OCI-LY7 (cell line): ENCODE data around the gene PAK4. TPM values are rescaled to one million over a fixed set of nuclear protein-coding genes. Genes with fewer than 3 reads are reported as not detected.

ENCODE experiments used
- BruUV-seq: library from RNA; stranded (reverse); fragments of 400-500 nt; replicated peaks from 2 replicates; lab custom pipeline; 2021; lab: Mats Ljungman, UMichigan
- CTCF ChIA-PET: fragments of 300-600 bp; sonication (Branson Sonifier 250); formaldehyde crosslinking; loops from one replicate; lab custom pipeline; 2022; ENCODE audit warnings: antibody characterized with exemption; ENCODE audit not compliant: unreplicated experiment; lab: Charles Lee
- POLR2A ChIA-PET: fragments of 300-600 bp; sonication (Branson Sonifier 250); formaldehyde crosslinking; loops from one replicate; lab custom pipeline; 2022; ENCODE audit warnings: antibody characterized with exemption; lab: Charles Lee
- DNase-seq: peaks from one replicate; pipeline ENCODE4 v3.0.0-alpha.2; 2015; ENCODE audit warnings: low spot score
- H2AFZ ChIP-seq: fragments of 200-600 bp; sonication (generic), shearing (Covaris generic); 2 replicates; pipeline ENCODE4 v1.6.1; 2014; ENCODE audit warnings: mild to moderate bottlenecking, antibody characterized with exemption, low read length, moderate library complexity
- H3K27ac ChIP-seq: fragments of 200-600 bp; sonication (generic); 2 replicates; pipeline ENCODE4 v1.5.1; 2014; ENCODE audit warnings: mixed run types, low read depth, mild to moderate bottlenecking, moderate library complexity, low read length, inconsistent platforms; ENCODE audit not compliant: poor library complexity, severe bottlenecking
- H3K36me3 ChIP-seq: fragments of 200-600 bp; sonication (generic); 2 replicates; pipeline ENCODE4 v1.6.1; 2014; ENCODE audit warnings: mild to moderate bottlenecking, antibody characterized with exemption, low read length, moderate library complexity, mixed read lengths; ENCODE audit not compliant: insufficient read depth
- H3K4me1 ChIP-seq: fragments of 200-600 bp; sonication (generic); 2 replicates; pipeline ENCODE4 v1.5.1; 2014; ENCODE audit warnings: mild to moderate bottlenecking, low read length; ENCODE audit not compliant: insufficient read depth, poor library complexity, severe bottlenecking
- H3K4me2 ChIP-seq: fragments of 200-600 bp; sonication (generic); 2 replicates; pipeline ENCODE4 v1.6.1; 2014; ENCODE audit warnings: mild to moderate bottlenecking, low read length
- H3K4me3 ChIP-seq: fragments of 200-600 bp; sonication (generic); 2 replicates; pipeline ENCODE4 v1.5.1; 2014; ENCODE audit warnings: mild to moderate bottlenecking, low read depth, low read length; ENCODE audit not compliant: poor library complexity, severe bottlenecking
- H3K79me2 ChIP-seq: fragments of 200-600 bp; sonication (generic); 2 replicates; pipeline ENCODE4 v1.6.1; 2016; ENCODE audit warnings: low read depth, mild to moderate bottlenecking, low read length, moderate library complexity, mixed read lengths; ENCODE audit not compliant: insufficient read depth
- H3K9me2 ChIP-seq: fragments of 200-600 bp; sonication (generic); 2 replicates; pipeline ENCODE4 v1.6.1; 2016; ENCODE audit warnings: mild to moderate bottlenecking, low read length, mixed read lengths; ENCODE audit not compliant: insufficient read depth
- H3K9me3 ChIP-seq: fragments of 200-600 bp; sonication (generic); 2 replicates; pipeline ENCODE4 v1.6.1; 2014; ENCODE audit warnings: mild to moderate bottlenecking, mixed run types, low read length, mixed read lengths
- H4K20me1 ChIP-seq: fragments of 200-600 bp; sonication (generic); 2 replicates; pipeline ENCODE4 v1.6.1; 2014; ENCODE audit warnings: mild to moderate bottlenecking, antibody characterized with exemption, low read length, moderate library complexity, mixed read lengths; ENCODE audit not compliant: insufficient read depth
- EZH2phosphoT487 ChIP-seq: fragments of 200-600 bp; sonication (generic); IDR thresholded peaks from 2 replicates; pipeline ENCODE4 v1.6.1; 2018; ENCODE audit warnings: low read depth, borderline replicate concordance, mild to moderate bottlenecking, mixed run types, antibody characterized with exemption, low read length, moderate library complexity, mixed read lengths
- intact Hi-C: fragments of 100-400 bp; cut with micrococcal nuclease; formaldehyde crosslinking; loops from one replicate; pipeline ENCODE4 v1.10.0; 2022; ENCODE audit not compliant: unreplicated experiment
- total RNA-seq, 2 experiments: library from RNA; depleted of rRNA in 1 of 2; stranded (reverse); fragments of >200 nt in 1 of 2; shearing (Covaris generic) in 1 of 2; gene quantifications; 2 replicates each; pipeline ENCODE4 v1.2.3, GENCODE V29; 2014 to 2022
- TF ChIP-seq, protein P1 (sequence below): fragments of 200-600 bp; sonication (generic); conservative IDR thresholded peaks from 2 replicates; pipeline ENCODE4 v1.5.1; 2014; ENCODE audit warnings: mild to moderate bottlenecking, antibody characterized with exemption, low read length, moderate library complexity, mixed read lengths

Gene PAK4
- total RNA-seq, 2 experiments from 2014 or later = 7.8 to 26.7 TPM

DNA sequence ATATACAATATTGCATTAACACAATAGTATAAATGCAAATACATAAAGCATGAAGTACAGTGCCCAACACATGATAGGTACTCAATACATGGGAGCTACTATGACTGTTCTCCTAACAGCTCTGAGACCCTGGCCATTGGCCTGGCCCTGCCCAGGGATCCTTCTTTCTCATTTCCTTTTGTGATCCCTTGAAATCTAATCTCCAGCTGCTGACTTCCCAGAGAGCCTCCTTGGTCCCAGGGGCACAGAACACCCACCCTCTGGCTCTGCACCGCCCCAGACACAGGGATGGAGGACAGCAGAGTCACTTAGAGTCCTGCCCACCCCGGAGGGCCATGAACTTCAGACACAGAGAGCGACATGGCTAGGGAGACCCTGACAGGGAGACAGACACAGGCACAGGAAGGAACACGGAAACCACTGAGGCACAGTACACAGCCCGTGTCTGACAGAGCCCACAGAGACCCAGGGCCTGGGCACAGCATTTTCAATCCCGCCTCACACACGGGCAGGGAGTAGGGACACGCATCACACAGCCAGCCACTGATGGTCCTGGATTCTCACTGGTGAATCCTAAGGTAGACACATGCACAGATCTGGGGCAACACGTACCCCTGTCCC, 82.7 kb downstream of the PAK4 start:
- TF ChIP-seq EZH2phosphoT487 = no peak
- TF ChIP-seq, protein P1, sequence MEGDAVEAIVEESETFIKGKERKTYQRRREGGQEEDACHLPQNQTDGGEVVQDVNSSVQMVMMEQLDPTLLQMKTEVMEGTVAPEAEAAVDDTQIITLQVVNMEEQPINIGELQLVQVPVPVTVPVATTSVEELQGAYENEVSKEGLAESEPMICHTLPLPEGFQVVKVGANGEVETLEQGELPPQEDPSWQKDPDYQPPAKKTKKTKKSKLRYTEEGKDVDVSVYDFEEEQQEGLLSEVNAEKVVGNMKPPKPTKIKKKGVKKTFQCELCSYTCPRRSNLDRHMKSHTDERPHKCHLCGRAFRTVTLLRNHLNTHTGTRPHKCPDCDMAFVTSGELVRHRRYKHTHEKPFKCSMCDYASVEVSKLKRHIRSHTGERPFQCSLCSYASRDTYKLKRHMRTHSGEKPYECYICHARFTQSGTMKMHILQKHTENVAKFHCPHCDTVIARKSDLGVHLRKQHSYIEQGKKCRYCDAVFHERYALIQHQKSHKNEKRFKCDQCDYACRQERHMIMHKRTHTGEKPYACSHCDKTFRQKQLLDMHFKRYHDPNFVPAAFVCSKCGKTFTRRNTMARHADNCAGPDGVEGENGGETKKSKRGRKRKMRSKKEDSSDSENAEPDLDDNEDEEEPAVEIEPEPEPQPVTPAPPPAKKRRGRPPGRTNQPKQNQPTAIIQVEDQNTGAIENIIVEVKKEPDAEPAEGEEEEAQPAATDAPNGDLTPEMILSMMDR = no peak
- H4K20me1 ChIP-seq = no peaks in the 10 kb centered on the region
- no peak for DNase-seq
- no peaks in the 10 kb centered on the region for H3K79me2 ChIP-seq
- no peak overlapping the region for H3K4me3 ChIP-seq
- no peaks in the 10 kb centered on the region for H3K9me3 ChIP-seq
- no peaks in the 10 kb centered on the region for H3K9me2 ChIP-seq
- no TSS peak for BruUV-seq
- no peaks in the 10 kb centered on the region for H3K36me3 ChIP-seq
- H2AFZ ChIP-seq = no peak overlapping the region
- no peak overlapping the region for H3K4me2 ChIP-seq
- H3K27ac ChIP-seq = no peak overlapping the region
- no peaks in the 10 kb centered on the region for H3K4me1 ChIP-seq
- intact Hi-C loops = no loop called here
- ChIA-PET POLR2A (no interaction called here), CTCF (no interaction called here)

DNA sequence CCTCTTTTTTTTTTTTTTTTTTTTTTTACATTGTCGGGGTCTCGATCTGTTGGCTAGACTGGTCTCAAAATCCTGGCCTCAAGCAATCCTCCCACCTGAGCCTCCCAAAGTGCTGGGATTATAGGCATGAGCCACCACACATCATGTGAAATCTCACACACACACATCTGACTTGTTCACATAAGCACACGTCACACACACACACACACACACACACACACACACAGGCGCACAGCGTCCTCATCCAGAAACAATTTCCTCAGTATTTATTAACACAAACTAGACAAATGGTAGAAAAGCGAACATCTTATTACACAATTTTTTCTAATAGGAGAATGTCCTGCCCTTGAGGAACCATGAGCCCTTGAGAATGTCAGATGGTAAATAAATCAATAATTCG, 83.6 kb downstream of the PAK4 start:
- TF ChIP-seq, protein P1 = no peak
- TF ChIP-seq EZH2phosphoT487 = no peak
- Histone ChIP-seq H3K4me1 (no peaks in the 10 kb centered on the region), H3K9me3 (no peaks in the 10 kb centered on the region), H3K79me2 (no peaks in the 10 kb centered on the region), H3K27ac (no peak overlapping the region), H3K4me2 (no peak overlapping the region), H2AFZ (no peak overlapping the region), H3K9me2 (no peaks in the 10 kb centered on the region), H3K36me3 (no peaks in the 10 kb centered on the region), H3K4me3 (no peak overlapping the region), H4K20me1 (no peaks in the 10 kb centered on the region)
- ChIA-PET CTCF (no interaction called here), POLR2A (no interaction called here)
- DNase-seq = no peak
- no TSS peak for BruUV-seq
- intact Hi-C loops = no loop called here

DNA sequence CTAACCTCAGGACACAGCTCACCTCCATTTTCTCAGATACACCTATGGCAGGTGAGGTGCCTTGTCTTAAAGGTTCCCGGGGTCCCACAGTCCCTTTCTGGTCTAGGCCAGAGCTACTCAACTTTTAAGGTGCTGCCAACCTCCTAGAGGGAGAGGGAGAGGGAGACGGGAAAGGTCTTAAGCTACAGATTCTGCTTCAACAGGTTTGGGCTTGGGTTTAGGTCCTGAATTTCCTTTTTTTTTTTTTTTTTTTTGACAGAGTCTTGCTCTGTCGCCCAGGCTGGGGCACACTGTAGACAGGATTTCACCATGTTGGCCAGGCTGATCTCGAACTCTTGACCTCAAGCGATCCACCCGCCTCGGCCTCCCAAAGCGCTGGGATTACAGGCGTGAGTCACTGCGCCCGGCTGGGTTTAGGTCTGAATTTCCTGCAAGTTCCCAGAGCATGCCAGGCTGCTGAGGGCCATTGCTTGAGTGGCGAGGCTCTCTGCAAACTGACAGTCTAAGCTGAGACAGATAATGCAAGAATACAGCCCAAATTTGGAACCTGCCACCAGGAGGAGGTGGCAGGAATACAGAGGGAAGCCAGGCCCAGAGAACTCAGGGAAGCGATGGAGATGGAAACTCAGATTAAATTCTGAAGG, 86.3 kb downstream of the PAK4 start:
- CTCF ChIA-PET = no interaction called here

More for the DNA sequence above, 86.3 kb downstream of the PAK4 start:
- H3K9me3 ChIP-seq = no peaks in the 10 kb centered on the region
- no peak overlapping the region for H3K4me3 ChIP-seq
- no peak overlapping the region for H3K27ac ChIP-seq
- H3K36me3 ChIP-seq = no peaks in the 10 kb centered on the region
- TF ChIP-seq, protein P1 = no peak
- no peak for TF ChIP-seq EZH2phosphoT487
- POLR2A ChIA-PET = interaction anchor here (0.7 to 1.0 kb wide), 3 partner anchors 112 to 202 kb away, joined by 3 to 5 read pairs (median 4); partner anchors contain the start of gene PAF1
- no peaks in the 10 kb centered on the region for H3K4me1 ChIP-seq
- no peak for DNase-seq
- no peak overlapping the region for H2AFZ ChIP-seq
- intact Hi-C loops = loop anchor here (1.0 kb wide), 2 partner anchors 116 to 199 kb away; no protein-coding TSS in a partner anchor
- H3K79me2 ChIP-seq = no peaks in the 10 kb centered on the region
- H3K4me2 ChIP-seq = no peak overlapping the region
- H3K9me2 ChIP-seq = no peaks in the 10 kb centered on the region
- no TSS peak for BruUV-seq
- no peaks in the 10 kb centered on the region for H4K20me1 ChIP-seq
